NT2/D1 (cell line): ENCODE measurements around the gene LEF1.

ENCODE experiments used
- SUZ12 ChIP-seq: IDR thresholded peaks from 2 replicates; pipeline ENCODE4 v1.6.1; 2011; ENCODE audit not compliant: insufficient read length, insufficient read depth; ENCODE audit errors: extremely low read depth
- ZNF274 ChIP-seq: IDR thresholded peaks from 2 replicates; pipeline ENCODE4 v1.6.1; 2011; ENCODE audit warnings: mild to moderate bottlenecking, low read depth, low read length

- TF ChIP-seq ZNF274 (no peak), SUZ12 (no peak)
Measured at GRCh38 chr4:108068442-108068841, 100.3 kb downstream of the LEF1 start.
